OCI-LY7 (cell line): Measurements from ENCODE around the gene SCPEP1. TPM values are rescaled to one million over a fixed set of nuclear protein-coding genes. Genes with fewer than 3 reads are reported as not detected.

Experiments
- BruUV-seq: library from RNA; stranded (reverse); fragments of 400-500 nt; replicated peaks from 2 replicates; lab custom pipeline; 2021; lab: Mats Ljungman, UMichigan
- CTCF ChIA-PET: fragments of 300-600 bp; sonication (Branson Sonifier 250); formaldehyde crosslinking; loops from one replicate; lab custom pipeline; 2022; ENCODE audit warnings: antibody characterized with exemption; ENCODE audit not compliant: unreplicated experiment; lab: Charles Lee
- POLR2A ChIA-PET: fragments of 300-600 bp; sonication (Branson Sonifier 250); formaldehyde crosslinking; loops from one replicate; lab custom pipeline; 2022; ENCODE audit warnings: antibody characterized with exemption; lab: Charles Lee
- DNase-seq: peaks from one replicate; pipeline ENCODE4 v3.0.0-alpha.2; 2015; ENCODE audit warnings: low spot score
- H2AFZ ChIP-seq: fragments of 200-600 bp; sonication (generic), shearing (Covaris generic); 2 replicates; pipeline ENCODE4 v1.6.1; 2014; ENCODE audit warnings: mild to moderate bottlenecking, antibody characterized with exemption, low read length, moderate library complexity
- H3K27ac ChIP-seq: fragments of 200-600 bp; sonication (generic); 2 replicates; pipeline ENCODE4 v1.5.1; 2014; ENCODE audit warnings: mixed run types, low read depth, mild to moderate bottlenecking, moderate library complexity, low read length, inconsistent platforms; ENCODE audit not compliant: poor library complexity, severe bottlenecking
- H3K36me3 ChIP-seq: fragments of 200-600 bp; sonication (generic); 2 replicates; pipeline ENCODE4 v1.6.1; 2014; ENCODE audit warnings: mild to moderate bottlenecking, antibody characterized with exemption, low read length, moderate library complexity, mixed read lengths; ENCODE audit not compliant: insufficient read depth
- H3K4me1 ChIP-seq: fragments of 200-600 bp; sonication (generic); 2 replicates; pipeline ENCODE4 v1.5.1; 2014; ENCODE audit warnings: mild to moderate bottlenecking, low read length; ENCODE audit not compliant: insufficient read depth, poor library complexity, severe bottlenecking
- H3K4me2 ChIP-seq: fragments of 200-600 bp; sonication (generic); 2 replicates; pipeline ENCODE4 v1.6.1; 2014; ENCODE audit warnings: mild to moderate bottlenecking, low read length
- H3K4me3 ChIP-seq: fragments of 200-600 bp; sonication (generic); 2 replicates; pipeline ENCODE4 v1.5.1; 2014; ENCODE audit warnings: mild to moderate bottlenecking, low read depth, low read length; ENCODE audit not compliant: poor library complexity, severe bottlenecking
- H3K79me2 ChIP-seq: fragments of 200-600 bp; sonication (generic); 2 replicates; pipeline ENCODE4 v1.6.1; 2016; ENCODE audit warnings: low read depth, mild to moderate bottlenecking, low read length, moderate library complexity, mixed read lengths; ENCODE audit not compliant: insufficient read depth
- H3K9me2 ChIP-seq: fragments of 200-600 bp; sonication (generic); 2 replicates; pipeline ENCODE4 v1.6.1; 2016; ENCODE audit warnings: mild to moderate bottlenecking, low read length, mixed read lengths; ENCODE audit not compliant: insufficient read depth
- H3K9me3 ChIP-seq: fragments of 200-600 bp; sonication (generic); 2 replicates; pipeline ENCODE4 v1.6.1; 2014; ENCODE audit warnings: mild to moderate bottlenecking, mixed run types, low read length, mixed read lengths
- H4K20me1 ChIP-seq: fragments of 200-600 bp; sonication (generic); 2 replicates; pipeline ENCODE4 v1.6.1; 2014; ENCODE audit warnings: mild to moderate bottlenecking, antibody characterized with exemption, low read length, moderate library complexity, mixed read lengths; ENCODE audit not compliant: insufficient read depth
- EZH2phosphoT487 ChIP-seq: fragments of 200-600 bp; sonication (generic); IDR thresholded peaks from 2 replicates; pipeline ENCODE4 v1.6.1; 2018; ENCODE audit warnings: low read depth, borderline replicate concordance, mild to moderate bottlenecking, mixed run types, antibody characterized with exemption, low read length, moderate library complexity, mixed read lengths
- intact Hi-C: fragments of 100-400 bp; cut with micrococcal nuclease; formaldehyde crosslinking; loops from one replicate; pipeline ENCODE4 v1.10.0; 2022; ENCODE audit not compliant: unreplicated experiment
- total RNA-seq, 2 experiments: library from RNA; depleted of rRNA in 1 of 2; stranded (reverse); fragments of >200 nt in 1 of 2; shearing (Covaris generic) in 1 of 2; gene quantifications; 2 replicates each; pipeline ENCODE4 v1.2.3, GENCODE V29; 2014 to 2022
- TF ChIP-seq, protein P1 (sequence below): fragments of 200-600 bp; sonication (generic); conservative IDR thresholded peaks from 2 replicates; pipeline ENCODE4 v1.5.1; 2014; ENCODE audit warnings: mild to moderate bottlenecking, antibody characterized with exemption, low read length, moderate library complexity, mixed read lengths

Gene SCPEP1
- total RNA-seq, 2 experiments from 2014 or later = 43.0 to 48.2 TPM

DNA sequence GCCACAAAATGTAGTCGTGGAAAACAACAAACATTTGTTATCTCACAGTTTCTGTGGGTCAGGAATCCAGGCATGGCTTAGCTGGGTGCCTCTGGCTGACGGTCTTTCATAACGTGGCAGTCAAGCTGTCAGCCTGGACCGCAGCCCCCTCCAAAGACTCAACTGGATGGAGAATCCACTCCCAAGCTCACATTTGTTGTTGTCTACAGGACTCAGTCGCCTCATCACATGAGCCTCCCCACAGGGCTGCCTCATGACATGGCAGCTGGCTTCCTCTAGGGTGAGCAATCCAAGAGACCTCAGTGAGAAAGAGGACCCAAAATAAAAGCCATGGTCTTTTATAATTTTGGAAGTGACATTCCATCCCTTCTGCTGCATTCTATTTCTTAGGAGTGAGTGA is 72.4 kb downstream of the SCPEP1 start:
- BruUV-seq = no TSS peak
- Histone ChIP-seq H3K9me3 (0 out of 2 replicates have a peak, but pooled peaks cover under 1% of the 10 kb centered on the region), H3K9me2 (no peaks in the 10 kb centered on the region), H2AFZ (no peak overlapping the region), H3K4me1 (peaks cover 14% of the 10 kb centered on the region), H3K79me2 (no peaks in the 10 kb centered on the region), H3K27ac (no peak overlapping the region), H3K36me3 (no peaks in the 10 kb centered on the region), H3K4me3 (no peak overlapping the region), H3K4me2 (no peak overlapping the region), H4K20me1 (no peaks in the 10 kb centered on the region)
- TF ChIP-seq EZH2phosphoT487 = no peak
- TF ChIP-seq, protein P1, sequence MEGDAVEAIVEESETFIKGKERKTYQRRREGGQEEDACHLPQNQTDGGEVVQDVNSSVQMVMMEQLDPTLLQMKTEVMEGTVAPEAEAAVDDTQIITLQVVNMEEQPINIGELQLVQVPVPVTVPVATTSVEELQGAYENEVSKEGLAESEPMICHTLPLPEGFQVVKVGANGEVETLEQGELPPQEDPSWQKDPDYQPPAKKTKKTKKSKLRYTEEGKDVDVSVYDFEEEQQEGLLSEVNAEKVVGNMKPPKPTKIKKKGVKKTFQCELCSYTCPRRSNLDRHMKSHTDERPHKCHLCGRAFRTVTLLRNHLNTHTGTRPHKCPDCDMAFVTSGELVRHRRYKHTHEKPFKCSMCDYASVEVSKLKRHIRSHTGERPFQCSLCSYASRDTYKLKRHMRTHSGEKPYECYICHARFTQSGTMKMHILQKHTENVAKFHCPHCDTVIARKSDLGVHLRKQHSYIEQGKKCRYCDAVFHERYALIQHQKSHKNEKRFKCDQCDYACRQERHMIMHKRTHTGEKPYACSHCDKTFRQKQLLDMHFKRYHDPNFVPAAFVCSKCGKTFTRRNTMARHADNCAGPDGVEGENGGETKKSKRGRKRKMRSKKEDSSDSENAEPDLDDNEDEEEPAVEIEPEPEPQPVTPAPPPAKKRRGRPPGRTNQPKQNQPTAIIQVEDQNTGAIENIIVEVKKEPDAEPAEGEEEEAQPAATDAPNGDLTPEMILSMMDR = no peak
- DNase-seq = no peak
- ChIA-PET POLR2A (no interaction called here), CTCF (no interaction called here)
- intact Hi-C loops = no loop called here

DNA sequence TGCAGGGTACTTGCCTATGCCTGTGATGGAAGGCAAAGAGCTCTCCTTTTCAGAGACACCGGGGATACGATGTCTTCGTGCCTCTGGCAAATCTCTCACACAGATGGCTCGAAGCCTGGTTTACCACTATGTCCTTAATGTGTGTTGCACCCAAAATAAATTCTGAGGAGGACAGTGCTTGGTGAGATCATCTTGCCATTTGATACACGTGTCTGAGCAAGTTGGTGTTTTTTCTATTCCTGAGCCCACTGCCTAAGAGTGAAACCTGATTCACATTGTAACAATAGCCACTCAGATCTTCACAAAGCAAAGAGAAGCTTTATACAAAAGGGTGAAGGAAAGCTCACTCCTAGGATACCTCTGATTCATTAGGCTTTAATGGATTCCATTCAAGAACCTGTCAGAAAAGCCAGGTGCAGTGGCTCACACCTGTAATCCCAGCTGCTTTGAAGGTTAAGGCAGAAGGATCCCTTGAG is 74.0 kb downstream of the SCPEP1 start:
- no TSS peak for BruUV-seq
- no peak overlapping the region for H3K4me2 ChIP-seq
- no peak overlapping the region for H3K4me3 ChIP-seq
- H3K4me1 ChIP-seq = peaks cover 14% of the 10 kb centered on the region
- TF ChIP-seq EZH2phosphoT487 = no peak
- TF ChIP-seq, protein P1 = no peak
- no peaks in the 10 kb centered on the region for H4K20me1 ChIP-seq
- H3K36me3 ChIP-seq = no peaks in the 10 kb centered on the region
- intact Hi-C loops = no loop called here
- ChIA-PET CTCF (no interaction called here), POLR2A (interaction anchor here (0.5 kb wide), 1 partner anchor 186 kb away, joined by 3 read pairs; no protein-coding TSS in a partner anchor)
- H2AFZ ChIP-seq = no peak overlapping the region
- H3K79me2 ChIP-seq = no peaks in the 10 kb centered on the region
- H3K27ac ChIP-seq = no peak overlapping the region
- H3K9me3 ChIP-seq = 0 out of 2 replicates have a peak, but pooled peaks cover 4% of the 10 kb centered on the region
- no peaks in the 10 kb centered on the region for H3K9me2 ChIP-seq
- DNase-seq = no peak

Other genes starting within 250 kb of the SCPEP1 start
- gene C17orf67, start 144.2 kb upstream of the SCPEP1 start, total RNA-seq (2014; rRNA removed; shearing (Covaris generic)) = 5.2 and 5.8 TPM in 2 replicates
- 5.4 and 6.0 TPM in 2 replicates for gene C17orf67, start 144.2 kb upstream of the SCPEP1 start, total RNA-seq (2022)
- gene DGKE, start 144.0 kb upstream of the SCPEP1 start, total RNA-seq (2014; rRNA removed; shearing (Covaris generic)) = 6.2 and 8.6 TPM in 2 replicates
- 21.4 and 26.3 TPM in 2 replicates for gene DGKE, start 144.0 kb upstream of the SCPEP1 start, total RNA-seq (2022)
- 5.0 and 7.8 TPM in 2 replicates for gene TRIM25, start 64.1 kb upstream of the SCPEP1 start, total RNA-seq (2014; rRNA removed; shearing (Covaris generic))
- 14.2 and 18.7 TPM in 2 replicates for gene TRIM25, start 64.1 kb upstream of the SCPEP1 start, total RNA-seq (2022)
- gene COIL, start 17.1 kb upstream of the SCPEP1 start, total RNA-seq (2014; rRNA removed; shearing (Covaris generic)) = 20.5 and 24.8 TPM in 2 replicates
- 20.7 and 22.8 TPM in 2 replicates for gene COIL, start 17.1 kb upstream of the SCPEP1 start, total RNA-seq (2022)
- 49.0 and 56.2 TPM in 2 replicates for gene AKAP1, start 107.1 kb downstream of the SCPEP1 start, total RNA-seq (2014; rRNA removed; shearing (Covaris generic))
- 40.0 and 41.8 TPM in 2 replicates for gene AKAP1, start 107.1 kb downstream of the SCPEP1 start, total RNA-seq (2022)